HG03469 (cell line): ENCODE measurements around the gene ST3GAL6.

Experiments
- ATAC-seq: cut with Tn5 transposase; IDR thresholded peaks from one replicate; pipeline ENCODE4 v1.9.1; 2021; ENCODE audit warnings: mild to moderate bottlenecking, moderate library complexity, moderate number of reproducible peaks; ENCODE audit not compliant: unreplicated experiment

ST3GAL6 gene

GRCh38 chr3:98775459-98776139 is 12.5 kb downstream of the ST3GAL6 start:
- no peak for ATAC-seq

GRCh38 chr3:98776140-98776493 is 13.0 kb downstream of the ST3GAL6 start:
- ATAC-seq = no peak

DNA sequence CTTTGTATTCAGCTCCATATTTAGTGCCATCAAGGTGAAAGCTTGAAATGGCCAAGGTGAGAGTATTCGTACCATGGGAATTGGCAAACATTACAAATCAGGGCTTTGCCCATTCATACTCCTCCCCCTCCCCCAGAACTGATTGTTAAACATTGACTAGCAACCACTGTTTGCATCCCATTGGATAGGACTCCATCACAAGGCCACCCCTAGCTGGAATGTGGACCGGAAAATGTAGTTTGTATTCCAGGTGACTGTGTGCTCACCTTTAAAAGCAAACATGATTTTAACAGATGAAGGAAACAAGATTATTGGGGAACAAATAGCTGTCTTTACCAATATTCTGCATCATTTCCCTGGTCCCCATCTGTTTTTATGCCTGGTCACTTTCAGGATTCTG is 14.1 kb downstream of the ST3GAL6 start:
- ATAC-seq = no peak

DNA sequence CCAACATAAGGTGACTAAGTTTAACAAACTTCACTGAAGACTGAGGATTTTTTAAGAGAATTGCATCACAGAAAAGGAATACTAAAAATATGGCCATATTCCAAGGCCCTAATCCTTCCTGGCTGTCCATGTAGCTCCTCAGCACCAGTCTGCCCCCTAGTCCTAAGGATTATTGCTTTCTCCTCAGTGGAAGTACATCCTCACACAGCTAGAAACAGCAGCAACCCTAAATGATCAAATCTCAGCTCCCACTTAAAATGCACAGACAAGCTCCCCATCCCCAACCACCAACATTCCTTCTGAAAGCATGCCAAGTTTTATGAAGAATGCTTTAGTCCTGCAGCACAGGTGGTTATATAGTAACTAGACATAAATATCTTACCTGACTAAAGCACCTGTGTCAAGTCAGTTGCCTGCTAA is 14.7 kb downstream of the ST3GAL6 start:
- ATAC-seq = no peak

DNA sequence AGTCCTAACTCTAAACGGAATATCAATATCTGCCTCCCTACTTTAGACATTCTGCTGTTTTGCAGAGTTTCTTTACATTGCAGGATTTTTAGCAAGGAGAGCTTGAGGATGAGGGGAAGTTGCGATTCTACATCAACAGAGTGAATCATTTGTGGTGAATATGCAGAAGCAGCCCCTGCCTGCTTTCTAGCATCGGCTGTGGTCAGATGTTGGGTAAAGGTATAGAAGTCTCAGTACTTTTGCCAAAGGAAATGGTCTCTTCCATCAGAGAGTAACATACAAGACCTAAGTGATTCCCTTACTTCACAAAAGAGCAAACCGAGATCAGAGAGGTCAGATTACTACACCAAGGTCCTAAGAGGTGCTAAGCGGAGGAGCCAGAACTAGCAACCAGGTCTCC is 15.2 kb downstream of the ST3GAL6 start:
- no peak for ATAC-seq

DNA sequence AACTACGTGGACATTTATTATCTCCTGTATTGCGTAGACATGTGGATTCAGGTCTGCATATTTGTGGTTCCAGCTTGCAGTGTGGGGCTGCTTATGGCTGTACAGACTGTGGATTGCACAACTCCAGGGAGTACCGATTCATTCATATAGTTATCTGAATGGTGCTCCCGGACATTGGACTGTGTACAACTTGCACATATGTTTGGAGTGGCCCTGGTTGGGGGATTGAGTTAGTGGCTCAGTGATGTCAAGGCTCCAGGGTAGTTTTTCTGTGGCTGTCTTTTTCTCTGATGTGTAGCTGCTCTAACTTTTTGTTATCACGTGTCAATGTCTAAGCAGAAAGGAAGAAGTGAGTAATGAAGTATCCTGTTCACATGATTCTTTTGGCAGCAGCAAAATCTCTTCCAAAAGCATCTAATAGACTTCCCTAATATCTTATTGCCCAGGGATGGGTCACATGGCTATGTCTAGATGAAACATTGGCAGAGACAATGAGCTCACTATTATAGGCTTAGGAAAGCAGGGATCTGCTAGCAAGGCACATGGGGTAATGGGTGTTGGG is 15.8 kb downstream of the ST3GAL6 start:
- no peak for ATAC-seq

DNA sequence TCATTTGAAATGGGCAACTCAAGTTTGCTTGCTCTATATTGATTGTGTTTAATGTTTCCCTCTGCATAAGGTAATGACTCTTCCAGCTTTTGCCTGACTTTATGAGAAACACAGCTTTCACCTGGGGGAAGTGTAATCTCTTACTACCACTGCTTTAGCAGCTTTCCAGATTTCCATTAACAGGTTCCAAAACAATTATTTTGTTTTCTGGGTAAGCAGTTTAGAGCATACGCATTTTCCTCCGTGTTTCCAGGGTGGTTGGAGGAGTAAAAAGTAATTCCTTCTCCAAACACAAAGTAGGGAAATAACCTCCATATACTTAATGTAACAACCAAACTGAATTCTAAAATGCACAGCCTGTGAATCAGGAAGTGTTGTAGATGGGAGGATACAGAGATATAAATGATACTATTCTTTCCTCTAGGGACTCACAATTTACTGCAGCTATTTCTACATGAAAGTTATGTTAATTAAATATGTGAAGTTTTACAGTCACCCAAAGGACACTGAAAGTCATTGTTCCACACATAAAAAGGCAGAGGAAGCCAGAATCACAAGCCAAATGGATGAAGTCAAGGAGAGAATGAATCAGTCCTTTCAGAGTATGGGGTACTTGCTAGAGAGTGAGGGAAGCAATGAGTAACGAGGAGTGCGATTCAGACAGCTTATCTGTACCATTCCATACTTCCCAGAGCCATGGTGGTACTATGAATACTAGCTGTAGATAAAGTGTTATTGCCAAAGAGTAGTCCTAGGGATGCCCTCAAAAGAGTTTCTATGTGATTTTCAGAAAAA is 16.6 kb downstream of the ST3GAL6 start:
- no peak for ATAC-seq

DNA sequence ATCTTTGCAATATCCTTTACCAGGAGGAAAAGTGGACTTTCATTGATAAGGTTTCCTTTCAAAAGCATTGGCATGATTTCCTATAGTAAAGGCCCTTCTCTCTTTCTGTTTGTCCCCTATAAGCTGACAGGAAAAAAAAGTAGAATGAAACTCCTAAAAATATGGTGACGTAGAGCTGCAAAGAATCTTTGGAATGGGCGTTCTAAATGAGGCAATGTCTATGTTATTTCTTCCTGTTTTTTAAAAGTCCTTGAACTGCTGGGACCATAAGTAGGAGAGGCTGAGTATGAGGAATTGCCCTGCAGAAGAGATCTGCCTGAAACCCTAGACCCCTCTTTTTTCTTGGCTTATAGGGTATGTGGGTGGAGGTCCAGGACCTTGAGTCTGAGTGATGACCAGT is 17.2 kb downstream of the ST3GAL6 start:
- no peak for ATAC-seq

DNA sequence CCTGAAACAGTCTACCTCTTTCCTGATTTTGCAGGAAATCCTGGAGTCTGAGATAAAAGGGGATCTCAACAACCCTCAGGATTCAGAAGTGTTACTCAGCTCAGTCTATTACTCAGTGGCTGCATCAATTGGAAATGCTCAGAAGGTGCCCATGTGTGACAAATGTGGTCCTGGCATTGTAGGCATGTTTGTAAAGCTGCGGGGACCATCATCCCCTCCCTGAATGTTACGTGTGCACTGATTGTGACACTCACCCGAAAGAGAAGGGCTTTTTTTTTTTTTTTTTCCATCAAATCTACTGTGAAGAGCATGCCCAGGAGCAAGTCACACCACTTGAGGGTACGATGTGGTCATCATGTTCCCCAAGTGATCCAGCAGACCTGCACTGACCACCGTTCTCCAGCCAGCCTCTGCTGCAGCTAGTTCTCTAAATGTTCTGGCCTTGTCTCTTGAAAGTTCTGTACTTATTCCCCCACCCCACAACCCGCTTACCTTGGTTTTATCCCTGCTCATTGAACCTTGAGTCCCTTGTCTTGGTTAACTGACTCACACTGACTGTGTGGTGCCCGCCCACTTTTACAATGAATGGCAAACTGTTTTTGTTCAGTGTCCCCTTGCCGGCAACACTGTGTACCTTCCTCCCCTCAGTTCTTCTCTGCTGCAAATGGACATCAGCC is 19.8 kb downstream of the ST3GAL6 start:
- ATAC-seq = no peak

GRCh38 chr3:98784042-98784441 is 20.9 kb downstream of the ST3GAL6 start:
- no peak for ATAC-seq

GRCh38 chr3:98784666-98785600 is 21.8 kb downstream of the ST3GAL6 start:
- no peak for ATAC-seq

DNA sequence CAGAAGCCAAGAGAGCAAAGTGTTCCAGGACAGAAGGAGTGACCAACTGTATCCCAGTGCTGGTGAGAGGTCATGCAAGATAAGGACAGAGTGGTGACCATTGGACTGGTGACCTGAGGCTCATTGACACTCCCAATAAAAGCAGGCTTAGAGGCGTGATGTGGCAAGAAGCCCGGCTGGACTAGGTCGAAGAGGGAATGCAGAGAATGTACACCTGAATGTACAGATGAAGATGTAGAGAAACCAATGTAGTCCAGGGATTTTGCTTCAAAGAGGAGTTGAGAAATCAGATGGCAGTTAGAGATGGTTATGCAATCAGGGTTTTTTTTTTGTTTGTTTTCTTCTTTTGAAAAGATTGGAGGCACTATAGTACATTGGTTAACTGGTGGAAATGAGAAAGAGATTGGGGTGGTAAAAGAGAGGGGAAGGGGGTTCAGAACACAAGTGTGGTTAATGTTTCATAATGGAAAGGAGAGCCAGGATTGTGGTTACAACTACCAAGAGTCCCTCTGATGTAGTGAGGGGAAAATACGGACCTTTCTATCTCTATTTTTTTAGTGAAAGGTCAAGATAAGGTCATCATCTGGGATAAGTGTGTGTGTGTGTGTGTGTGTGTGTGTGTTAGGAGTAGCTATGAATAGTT is 23.3 kb downstream of the ST3GAL6 start:
- no peak for ATAC-seq

DNA sequence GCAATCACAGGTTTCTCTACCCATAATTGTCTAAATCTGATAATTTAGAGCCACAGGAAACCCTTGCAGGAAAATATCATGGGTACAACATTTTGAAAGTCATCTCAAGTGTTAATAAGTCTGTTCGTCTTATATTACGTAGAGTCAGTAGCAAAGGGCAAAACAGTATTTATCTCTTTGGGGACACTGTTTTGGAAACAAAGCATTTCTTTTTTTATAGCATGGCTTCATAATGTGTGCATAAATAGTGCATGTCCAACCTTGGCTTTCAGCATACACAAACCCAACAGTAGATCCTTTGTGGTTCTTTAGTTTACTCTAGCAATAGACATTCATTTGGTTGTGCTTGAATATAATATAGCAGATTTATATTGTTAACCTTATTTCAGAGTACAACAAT is 24.0 kb downstream of the ST3GAL6 start:
- ATAC-seq = no peak

DNA sequence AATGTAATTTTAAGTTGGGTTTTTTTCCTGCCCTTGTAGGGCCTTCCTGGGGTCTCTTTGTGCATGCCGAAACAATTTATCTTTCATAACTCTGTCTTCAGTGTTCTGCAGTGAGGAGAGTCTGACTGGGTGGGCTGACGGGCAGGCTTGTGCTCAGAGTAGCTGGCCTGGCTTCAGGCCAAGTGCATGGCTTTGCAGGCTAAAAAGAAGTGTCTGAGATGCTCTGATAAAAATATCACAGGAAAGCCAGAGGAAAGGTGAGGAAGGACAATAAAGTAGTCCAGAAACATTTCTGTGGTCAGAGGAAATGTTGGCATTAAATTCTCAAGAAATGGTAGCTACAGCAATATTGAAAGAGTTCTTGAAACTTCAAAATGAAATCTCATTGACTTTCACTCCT is 25.5 kb downstream of the ST3GAL6 start:
- no peak for ATAC-seq

- ATAC-seq = no peak
Measured at GRCh38 chr3:98791341-98792325, 28.5 kb downstream of the ST3GAL6 start.

- ATAC-seq = no peak
Measured at GRCh38 chr3:98793971-98794370, 30.8 kb downstream of the ST3GAL6 start.

- no peak for ATAC-seq
Measured at GRCh38 chr3:98796334-98796733, 33.2 kb downstream of the ST3GAL6 start.

- no peak for ATAC-seq
Measured at GRCh38 chr3:98797905-98798304, 34.8 kb downstream of the ST3GAL6 start.

DNA sequence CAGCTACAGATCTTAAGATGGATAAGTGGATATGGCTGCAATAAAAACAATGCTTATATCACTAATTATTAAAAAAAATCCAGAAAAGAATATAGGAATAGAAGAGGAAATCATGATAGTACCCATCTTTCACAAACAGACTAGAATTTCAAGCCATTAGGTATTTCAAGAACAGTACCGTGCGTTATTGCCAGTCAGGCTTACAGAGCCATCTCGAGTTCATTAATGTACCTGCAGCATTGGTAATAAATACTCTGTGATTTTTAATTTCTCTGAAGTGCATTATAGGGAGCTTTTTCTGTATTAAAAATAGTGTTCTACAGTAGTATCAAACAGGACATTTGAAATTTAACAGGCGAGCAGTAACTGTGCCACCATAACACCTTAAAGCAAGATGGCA is 35.7 kb downstream of the ST3GAL6 start:
- no peak for ATAC-seq
